ENCODE measurements around the gene CDS2. TPM values are rescaled to one million over a fixed set of nuclear protein-coding genes. Genes with fewer than 3 reads are reported as not detected.
A peak's percentile ranks its signal among the peaks of the same experiment; 100 is the strongest.

The CDS2 gene
- total RNA-seq, 1 experiment from 2014 or later: 49.1 TPM

GRCh38 chr20:5183731-5184474 is 57.1 kb downstream of the CDS2 start:
- Mint-ChIP-seq H3K9me3 (no peaks in the 10 kb centered on the region), H3K27me3 (ENCODE audit: low read depth) (no peaks in the 10 kb centered on the region), H3K4me1 (peaks cover 6% of the 10 kb centered on the region), H3K27ac (peak overlapping the region; percentile 30; the same call in 1 of the 2 replicates), H3K4me3 (no peak overlapping the region), H3K36me3 (peaks cover 40% of the 10 kb centered on the region)
- DNase-seq (ENCODE audit: low spot score) (no peak), ATAC-seq (no peak)
- POLR2A ChIA-PET: no interaction called here
- CTCF ChIA-PET: interaction anchor here (1.2 kb wide), 1 partner anchor 57 kb away, joined by 6 read pairs; the partner anchor contains the start of gene CDS2
- no peak for TF ChIP-seq PRDM15 (CRISPR knock-in tag; IDR thresholded peaks at IDR 0.05)
- TF ChIP-seq HMGXB4 (CRISPR knock-in tag; IDR thresholded peaks at IDR 0.05): no peak
- TF ChIP-seq OVOL2 (CRISPR knock-in tag; IDR thresholded peaks at IDR 0.05; ENCODE audit: borderline replicate concordance): no peak
- no peak for TF ChIP-seq ATF6 (CRISPR knock-in tag; IDR thresholded peaks at IDR 0.05)
- no peak for TF ChIP-seq ZNF317 (CRISPR knock-in tag; IDR thresholded peaks at IDR 0.05; ENCODE audit: borderline replicate concordance, low read depth)
- no peak for TF ChIP-seq IRF1 (CRISPR knock-in tag; IDR thresholded peaks at IDR 0.05)
- no peak for TF ChIP-seq FOXP1 (CRISPR knock-in tag; IDR thresholded peaks at IDR 0.05; ENCODE audit: borderline replicate concordance)
- TF ChIP-seq ZBTB43 (CRISPR knock-in tag; IDR thresholded peaks at IDR 0.05): no peak
- TF ChIP-seq SMAD4 (CRISPR knock-in tag; IDR thresholded peaks at IDR 0.05): no peak
- no peak for TF ChIP-seq USF2 (CRISPR knock-in tag; IDR thresholded peaks at IDR 0.05)
- TF ChIP-seq NR3C1 (CRISPR knock-in tag; conservative IDR thresholded peaks at IDR 0.05; ENCODE audit: low read depth): no peak
- no peak for TF ChIP-seq GABPB1 (CRISPR knock-in tag; IDR thresholded peaks at IDR 0.05)
- no peak for TF ChIP-seq TEAD1 (CRISPR knock-in tag; IDR thresholded peaks at IDR 0.05)
- TF ChIP-seq AR (CRISPR knock-in tag; IDR thresholded peaks at IDR 0.05): no peak
- no peak for TF ChIP-seq CBFB (CRISPR knock-in tag; IDR thresholded peaks at IDR 0.05; ENCODE audit: low read depth)
- no peak for TF ChIP-seq ZNF138 (CRISPR knock-in tag; conservative IDR thresholded peaks at IDR 0.05)
- TF ChIP-seq ZNF281 (CRISPR knock-in tag; IDR thresholded peaks at IDR 0.05): no peak
- no peak for TF ChIP-seq NFE2L1 (CRISPR knock-in tag; IDR thresholded peaks at IDR 0.05)
